H1 (cell line): Measurements from ENCODE around the gene C1QL2. TPM values are rescaled to one million over a fixed set of nuclear protein-coding genes. Genes with fewer than 3 reads are reported as not detected.

Experiments used
- CTCF ChIA-PET: fragments of 300-600 bp; sonication (Branson Sonifier 250); formaldehyde crosslinking; loops from one replicate; lab custom pipeline; 2021; ENCODE audit not compliant: partially characterized antibody; lab: Charles Lee
- POLR2A ChIA-PET: fragments of 300-600 bp; sonication (Branson Sonifier 250); formaldehyde crosslinking; loops from one replicate; lab custom pipeline; 2021; ENCODE audit warnings: inconsistent platforms; ENCODE audit not compliant: partially characterized antibody; lab: Charles Lee
- DNase-seq, 2 experiments: peaks; one replicate each; pipeline versions ENCODE4 v3.0.0 to v3.0.0-alpha.2; 2010 to 2022; ENCODE audit warnings: low spot score in 2 of 2, low read depth in 1 of 2, mixed read lengths in 1 of 2
- FAIRE-seq: peaks from 2 replicates; lab custom pipeline; 2011; peaks lifted over from hg19 to GRCh38; lab: Jason Lieb, UNC
- H2AFZ ChIP-seq: 2 replicates; pipeline ENCODE4 v1.8.1; 2012; ENCODE audit warnings: low read length, inconsistent platforms
- H2AK5ac ChIP-seq: 2 replicates; pipeline ENCODE4 v1.6.1; 2013; ENCODE audit warnings: low read depth, low read length
- H2BK120ac ChIP-seq: replicated peaks from 2 replicates; pipeline ENCODE3; 2013; ENCODE audit warnings: low read depth, low read length, inconsistent platforms
- H2BK12ac ChIP-seq: 2 replicates; pipeline ENCODE4 v1.6.1; 2013; ENCODE audit warnings: low read depth, low read length
- H2BK15ac ChIP-seq: 2 replicates; pipeline ENCODE4 v1.6.1; 2013; ENCODE audit warnings: low read length
- H2BK20ac ChIP-seq: 2 replicates; pipeline ENCODE4 v1.6.1; 2013; ENCODE audit warnings: low read length
- H2BK5ac ChIP-seq: 2 replicates; pipeline ENCODE4 v1.6.1; 2013; ENCODE audit warnings: low read depth, low read length
- H3K14ac ChIP-seq: 2 replicates; pipeline ENCODE4 v1.6.1; 2013; ENCODE audit warnings: inconsistent platforms; ENCODE audit not compliant: insufficient read length
- H3K18ac ChIP-seq: 2 replicates; pipeline ENCODE4 v1.6.1; 2013; ENCODE audit warnings: low read length; ENCODE audit errors: extremely low read depth
- H3K23ac ChIP-seq: 2 replicates; pipeline ENCODE4 v1.6.1; 2013; ENCODE audit warnings: inconsistent platforms; ENCODE audit not compliant: insufficient read length
- H3K23me2 ChIP-seq: 2 replicates; pipeline ENCODE4 v1.6.1; 2013; ENCODE audit warnings: low read depth, low read length
- H3K27ac ChIP-seq: 2 replicates; pipeline ENCODE4 v1.6.1; 2011; ENCODE audit warnings: low read depth, low read length, inconsistent platforms
- H3K27me3 ChIP-seq, 4 experiments: replicated peaks in 1 of 4; 1 replicate in 1 of 4; 2 replicates in 3 of 4; pipeline versions ENCODE4 v1.6.1 to v1.8.1; 2011 to 2013; ENCODE audit warnings: low read length in 3 of 4, mild to moderate bottlenecking in 3 of 4, inconsistent platforms in 2 of 4, mixed read lengths in 2 of 4, moderate library complexity in 1 of 4; ENCODE audit not compliant: control insufficient read depth in 3 of 4, insufficient read depth in 3 of 4; ENCODE audit errors: extremely low read depth in 1 of 4
- H3K36me3 ChIP-seq, 4 experiments: 2 replicates each; pipeline versions ENCODE4 v1.6.1 to v1.8.1; 2011 to 2013; ENCODE audit warnings: mild to moderate bottlenecking in 4 of 4, low read length in 3 of 4, moderate library complexity in 2 of 4, control low read depth in 1 of 4, inconsistent platforms in 1 of 4; ENCODE audit not compliant: insufficient read depth in 4 of 4, control insufficient read depth in 2 of 4
- H3K4ac ChIP-seq: replicated peaks from 2 replicates; pipeline ENCODE3; 2013; ENCODE audit warnings: low read length, low read depth, mixed read lengths, inconsistent platforms; ENCODE audit not compliant: insufficient read length
- H3K4me1 ChIP-seq, 4 experiments: replicated peaks in 1 of 4; 1 replicate in 1 of 4; 2 replicates in 3 of 4; pipeline versions ENCODE4 v1.6.1 to v1.8.1; 2011 to 2013; ENCODE audit warnings: low read length in 3 of 4, inconsistent platforms in 2 of 4, mixed read lengths in 1 of 4; ENCODE audit not compliant: insufficient read depth in 4 of 4, control insufficient read depth in 3 of 4
- H3K4me2 ChIP-seq, 2 experiments: 2 replicates each; pipeline versions ENCODE4 v1.6.1 to v1.8.1; 2011 to 2013; ENCODE audit warnings: low read depth in 2 of 2, low read length in 2 of 2, control low read depth in 1 of 2, inconsistent platforms in 1 of 2, mild to moderate bottlenecking in 1 of 2; ENCODE audit not compliant: insufficient read depth in 1 of 2
- H3K4me3 ChIP-seq, 4 experiments: fragments of 200-600, 300-600 bp in 1 of 4; sonication (generic), shearing (Covaris generic), sonication (Bioruptor Twin) in 1 of 4; 2 replicates each; pipeline versions ENCODE4 v1.5.1 to v1.8.1; 2011 to 2016; ENCODE audit warnings: low read length in 4 of 4, low read depth in 3 of 4, control low read depth in 2 of 4, inconsistent platforms in 2 of 4, mild to moderate bottlenecking in 2 of 4, mixed read lengths in 1 of 4, moderate library complexity in 1 of 4; ENCODE audit not compliant: insufficient read depth in 2 of 4; ENCODE audit errors: extremely low read depth in 1 of 4
- H3K56ac ChIP-seq: replicated peaks from 2 replicates; pipeline ENCODE3; 2013; ENCODE audit warnings: low read depth, mild to moderate bottlenecking, mixed read lengths, low read length, inconsistent platforms; ENCODE audit not compliant: insufficient read length
- H3K79me1 ChIP-seq: 2 replicates; pipeline ENCODE4 v1.6.1; 2013; ENCODE audit warnings: low read depth, low read length, control low read depth
- H3K79me2 ChIP-seq, 2 experiments: 2 replicates each; pipeline versions ENCODE4 v1.6.1 to v1.8.1; 2012 to 2013; ENCODE audit warnings: low read length in 2 of 2, mild to moderate bottlenecking in 2 of 2, inconsistent platforms in 1 of 2; ENCODE audit not compliant: insufficient read depth in 2 of 2, control insufficient read depth in 1 of 2
- H3K9ac ChIP-seq, 4 experiments: replicated peaks in 1 of 4; 1 replicate in 1 of 4; 2 replicates in 3 of 4; pipeline versions ENCODE4 v1.6.1 to v1.8.1; 2011 to 2013; ENCODE audit warnings: low read depth in 3 of 4, low read length in 3 of 4, control low read depth in 2 of 4, mild to moderate bottlenecking in 2 of 4, moderate library complexity in 2 of 4, inconsistent platforms in 1 of 4; ENCODE audit errors: extremely low read depth in 1 of 4
- H3K9me3 ChIP-seq, 2 experiments: 2 replicates each; pipeline versions ENCODE4 v1.6.1 to v1.8.1; 2012 to 2013; ENCODE audit warnings: mild to moderate bottlenecking in 2 of 2, moderate library complexity in 2 of 2, control low read depth in 1 of 2, inconsistent platforms in 1 of 2, low read depth in 1 of 2, low read length in 1 of 2, mixed read lengths in 1 of 2; ENCODE audit not compliant: insufficient read depth in 2 of 2
- H4K20me1 ChIP-seq, 2 experiments: replicated peaks in 1 of 2; 2 replicates each; pipeline versions ENCODE3 to v1.8.1; 2011 to 2013; ENCODE audit warnings: inconsistent platforms in 2 of 2, low read length in 2 of 2, mild to moderate bottlenecking in 1 of 2; ENCODE audit not compliant: insufficient read depth in 2 of 2, control insufficient read depth in 1 of 2
- H4K5ac ChIP-seq: 2 replicates; pipeline ENCODE4 v1.6.1; 2013; ENCODE audit warnings: low read length, low read depth, mixed read lengths, inconsistent platforms; ENCODE audit not compliant: insufficient read length
- H4K8ac ChIP-seq: 2 replicates; pipeline ENCODE4 v1.8.0; 2013; ENCODE audit warnings: mild to moderate bottlenecking, moderate library complexity, low read length, inconsistent platforms; ENCODE audit not compliant: insufficient read depth; ENCODE audit errors: extremely low read depth
- H4K91ac ChIP-seq: replicated peaks from 2 replicates; pipeline ENCODE3; 2013; ENCODE audit warnings: low read length, mixed read lengths, inconsistent platforms; ENCODE audit not compliant: insufficient read length
- CEBPB ChIP-seq: IDR thresholded peaks from 2 replicates; pipeline ENCODE4 v1.6.1; 2012; ENCODE audit warnings: low read depth, low read length
- EZH2 ChIP-seq: fragments of 200-600 bp; sonication (generic); IDR thresholded peaks from 2 replicates; pipeline ENCODE4 v1.7.1; 2012; ENCODE audit warnings: low read depth, mild to moderate bottlenecking, moderate library complexity, low read length, inconsistent platforms; ENCODE audit not compliant: severe bottlenecking
- GTF2F1 ChIP-seq: IDR thresholded peaks from 2 replicates; pipeline ENCODE4 v1.6.1; 2012; ENCODE audit warnings: low read depth, low read length, improper control_type of control experiment, borderline replicate concordance
- HDAC6 ChIP-seq: IDR thresholded peaks from one replicate; pipeline ENCODE4 v1.7.1; 2012; ENCODE audit warnings: low read depth, mild to moderate bottlenecking, inconsistent platforms, low read length, moderate library complexity
- JUND ChIP-seq: IDR thresholded peaks from 2 replicates; pipeline ENCODE4 v1.6.1; 2011; ENCODE audit warnings: mild to moderate bottlenecking, improper control_type of control experiment, low read length
- MAFK ChIP-seq: IDR thresholded peaks from 2 replicates; pipeline ENCODE4 v1.6.1; 2012; ENCODE audit warnings: low read depth, mild to moderate bottlenecking, improper control_type of control experiment, low read length
- SIX5 ChIP-seq: IDR thresholded peaks from 2 replicates; pipeline ENCODE4 v1.6.1; 2011; ENCODE audit warnings: mild to moderate bottlenecking, low read depth, low read length
- TAF7 ChIP-seq: optimal IDR thresholded peaks from 2 replicates; pipeline ENCODE3; 2011; ENCODE audit warnings: low read depth, mild to moderate bottlenecking, inconsistent platforms, low read length, moderate library complexity, borderline replicate concordance
- TCF12 ChIP-seq: IDR thresholded peaks from 2 replicates; pipeline ENCODE4 v1.6.1; 2011; ENCODE audit warnings: low read depth, mild to moderate bottlenecking, low read length
- WGBS, 2 experiments: shearing (Covaris generic) in 1 of 2; methylation state at CpG; one replicate each; pipeline versions ENCODE4 v1.1.6 to v1.1.7; 2013 to 2015; ENCODE audit warnings: low lambda C conversion rate in 2 of 2, mixed read lengths in 2 of 2, inconsistent platforms in 1 of 2, low coverage in 1 of 2, missing lambda C conversion rate in 1 of 2; ENCODE audit not compliant: insufficient replicate concordance in 2 of 2, insufficient coverage in 1 of 2, insufficient read length in 1 of 2; ENCODE audit errors: extremely low coverage in 1 of 2, missing lambda C conversion rate in 1 of 2; 5-methylcytosine and 5-hydroxymethylcytosine counted together
- polyA plus RNA-seq, 7 experiments: library from polyadenylated mRNA; depleted of rRNA in 3 of 7; stranded (reverse) in 5 of 7; unstranded in 2 of 7; fragments of >200 nt in 5 of 7; fragments of 200-250 nt in 2 of 7; gene quantifications; 1 replicate in 5 of 7; 2 replicates in 1 of 7; 4 replicates in 1 of 7; pipeline versions ENCODE4 v1.2.1 to v1.2.3, GENCODE V29; 2011 to 2013; ENCODE audit warnings: missing spikeins in 2 of 7, mixed read lengths in 2 of 7
- total RNA-seq: library from RNA; stranded (reverse); fragmentation: NEBNext Ultra II Directional; extraction: Animal tissue kit (Norgen Biotek cat#: 25700); gene quantifications from 2 replicates; pipeline ENCODE4 v1.2.1, GENCODE V29; 2021
- TF ChIP-seq, protein P1 (sequence below): IDR thresholded peaks from 2 replicates; pipeline ENCODE4 v1.6.1; 2012; ENCODE audit warnings: inconsistent platforms
- TF ChIP-seq, protein P2 (sequence below): IDR thresholded peaks from 2 replicates; pipeline ENCODE4 v1.6.1; 2011; ENCODE audit warnings: low read depth, mild to moderate bottlenecking, low read length; ENCODE audit not compliant: insufficient read depth

C1QL2 gene
- total and polyA plus RNA-seq, 2 of the 8 experiments (the other 6 are each of a cell fraction or from before 2014, with no cell fraction given), result 0.80 to 0.88 TPM

GRCh38 chr2:119190321-119191111 is 32.0 kb upstream of the C1QL2 start:
- H3K27ac ChIP-seq, result no peak overlapping the region
- no peaks in the 10 kb centered on the region; a peak in 1 of 7 replicates for H3K27me3 ChIP-seq
- no peak overlapping the region for H4K91ac ChIP-seq
- no peaks in the 10 kb centered on the region for H3K4me1 ChIP-seq
- no peak overlapping the region for H2BK15ac ChIP-seq
- no peaks in the 10 kb centered on the region for H3K79me2 ChIP-seq
- H2AFZ ChIP-seq, result no peak overlapping the region
- no peak overlapping the region for H4K8ac ChIP-seq
- H2BK5ac ChIP-seq, result no peak overlapping the region
- no peak for DNase-seq
- no peak overlapping the region; the same call in 1 of the 2 replicates for H3K18ac ChIP-seq
- no peak overlapping the region for H2BK12ac ChIP-seq
- H3K4me2 ChIP-seq, result no peak overlapping the region
- H2AK5ac ChIP-seq, result no peak overlapping the region
- H2BK120ac ChIP-seq, result no peak overlapping the region
- H3K4me3 ChIP-seq, result no peak overlapping the region
- no peak overlapping the region for H3K9ac ChIP-seq
- 83% methylated on average over 8 of the region's 8 CpGs; no CpG with 5 or more reads in 1 of the 2 experiments for WGBS, 2 experiments
- no peaks in the 10 kb centered on the region for H3K79me1 ChIP-seq
- ChIA-PET CTCF (interaction anchor here (0.9 to 2.6 kb wide), 5 partner anchors 16 to 203 kb away, joined by 3 to 10 read pairs (median 3); no protein-coding TSS in a partner anchor), POLR2A (interaction anchor here (0.8 kb wide), 1 partner anchor 9 kb away, joined by 3 read pairs; no protein-coding TSS in a partner anchor)
- no peak overlapping the region for H3K56ac ChIP-seq
- no peak overlapping the region for H2BK20ac ChIP-seq
- H3K23ac ChIP-seq, result no peak overlapping the region
- no peak overlapping the region for H4K5ac ChIP-seq
- H3K36me3 ChIP-seq, result no peaks in the 10 kb centered on the region
- no peaks in the 10 kb centered on the region for H3K23me2 ChIP-seq
- no peak overlapping the region for H3K4ac ChIP-seq
- no peaks in the 10 kb centered on the region for H3K9me3 ChIP-seq
- H4K20me1 ChIP-seq, result no peaks in the 10 kb centered on the region
- FAIRE-seq, result no peak
- H3K14ac ChIP-seq, result no peak overlapping the region
- TF ChIP-seq EZH2, result no peak
- no peak for TF ChIP-seq GTF2F1
- TF ChIP-seq TCF12, result no peak
- TF ChIP-seq CEBPB, result no peak
- TF ChIP-seq, protein P1, sequence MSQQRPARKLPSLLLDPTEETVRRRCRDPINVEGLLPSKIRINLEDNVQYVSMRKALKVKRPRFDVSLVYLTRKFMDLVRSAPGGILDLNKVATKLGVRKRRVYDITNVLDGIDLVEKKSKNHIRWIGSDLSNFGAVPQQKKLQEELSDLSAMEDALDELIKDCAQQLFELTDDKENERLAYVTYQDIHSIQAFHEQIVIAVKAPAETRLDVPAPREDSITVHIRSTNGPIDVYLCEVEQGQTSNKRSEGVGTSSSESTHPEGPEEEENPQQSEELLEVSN, result no peak
- TF ChIP-seq TAF7, result no peak
- TF ChIP-seq, protein P2, sequence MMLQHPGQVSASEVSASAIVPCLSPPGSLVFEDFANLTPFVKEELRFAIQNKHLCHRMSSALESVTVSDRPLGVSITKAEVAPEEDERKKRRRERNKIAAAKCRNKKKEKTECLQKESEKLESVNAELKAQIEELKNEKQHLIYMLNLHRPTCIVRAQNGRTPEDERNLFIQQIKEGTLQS, result no peak
- no peak for TF ChIP-seq HDAC6
- no peak for TF ChIP-seq JUND
- no peak for TF ChIP-seq MAFK
- TF ChIP-seq SIX5, result no peak
